ENCODE data around the gene PDE12. TPM values are rescaled to one million over a fixed set of nuclear protein-coding genes. Genes with fewer than 3 reads are reported as not detected.

Gene PDE12
- total and polyA plus RNA-seq, 8 donors = 9.6 to 24.3 (median 10.7) TPM

- Histone ChIP-seq H3K27ac (no peak overlapping the region), H3K4me3 (no peak overlapping the region), H3K9me3 (no peaks in the 10 kb centered on the region), H3K4me1 (peaks cover 10 to 42% of the 10 kb centered on the region in 2 donors), H3K27me3 (no peaks in the 10 kb centered on the region), H3K36me3 (peaks cover 0 to 40% of the 10 kb centered on the region in 2 donors)
- TF ChIP-seq CTCF (IDR thresholded peaks at IDR 0.05) = no peak
- ATAC-seq (no peak), DNase-seq (no peak)
- intact Hi-C loops (cut with DNase I) = no loop called here
These were observed 30.7 kb downstream of the PDE12 start for GRCh38 chr3:57586778-57587177.

GRCh38 chr3:57587905-57588304 is 31.8 kb downstream of the PDE12 start:
- H3K27me3 ChIP-seq = no peaks in the 10 kb centered on the region
- H3K4me3 ChIP-seq = no peak overlapping the region
- DNase-seq = no peak
- H3K9me3 ChIP-seq = no peaks in the 10 kb centered on the region
- ATAC-seq = no peak
- intact Hi-C loops (cut with DNase I) = no loop called here
- H3K4me1 ChIP-seq = peaks cover 12 to 49% of the 10 kb centered on the region in 2 donors
- peaks cover 0 to 31% of the 10 kb centered on the region in 2 donors for H3K36me3 ChIP-seq
- no peak overlapping the region for H3K27ac ChIP-seq
- TF ChIP-seq CTCF (IDR thresholded peaks at IDR 0.05) = no peak

- peaks cover 25 to 55% of the 10 kb centered on the region in 2 donors for H3K4me1 ChIP-seq
- ATAC-seq = no peak
- intact Hi-C loops (cut with DNase I) = no loop called here
These were observed 36.2 kb downstream of the PDE12 start for GRCh38 chr3:57592306-57592705.

DNA sequence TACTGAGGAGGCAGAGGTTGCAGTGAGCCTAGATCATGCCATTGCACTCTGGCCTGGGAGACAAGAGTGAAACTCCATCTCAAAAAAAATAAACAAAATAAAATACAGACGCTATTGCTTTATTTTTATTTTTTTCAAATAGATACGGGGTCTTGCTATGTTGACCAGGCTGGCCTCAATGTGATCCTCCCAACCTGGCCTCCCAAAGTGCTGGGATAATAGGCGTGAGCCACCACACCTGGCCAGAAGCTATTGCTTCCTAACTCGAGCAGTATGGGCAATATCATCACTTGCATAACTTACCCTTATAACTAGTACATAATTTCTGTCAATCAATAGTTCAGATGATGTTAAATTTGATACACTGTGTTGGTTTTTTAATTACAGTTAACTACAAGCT is 38.1 kb downstream of the PDE12 start:
- no peaks in the 10 kb centered on the region for H3K9me3 ChIP-seq
- intact Hi-C loops (cut with DNase I) = no loop called here
- ATAC-seq = no peak
- TF ChIP-seq CTCF (IDR thresholded peaks at IDR 0.05) = no peak
- H3K4me3 ChIP-seq = peak overlapping the region in 1 of 2 donors; percentile 70
- peaks cover 32 to 54% of the 10 kb centered on the region in 2 donors for H3K4me1 ChIP-seq
- DNase-seq = no peak
- peaks cover 0 to 6% of the 10 kb centered on the region in 2 donors for H3K36me3 ChIP-seq
- no peaks in the 10 kb centered on the region for H3K27me3 ChIP-seq
- no peak overlapping the region for H3K27ac ChIP-seq

More at GRCh38 chr3:57592306-57592705, 36.2 kb downstream of the PDE12 start:
- H3K36me3 ChIP-seq = peaks cover 0 to 12% of the 10 kb centered on the region in 2 donors
- no peak for TF ChIP-seq CTCF (IDR thresholded peaks at IDR 0.05)
- no peaks in the 10 kb centered on the region for H3K9me3 ChIP-seq
- no peak overlapping the region for H3K4me3 ChIP-seq
- no peak overlapping the region for H3K27ac ChIP-seq
- no peak for DNase-seq
- H3K27me3 ChIP-seq = no peaks in the 10 kb centered on the region

DNA sequence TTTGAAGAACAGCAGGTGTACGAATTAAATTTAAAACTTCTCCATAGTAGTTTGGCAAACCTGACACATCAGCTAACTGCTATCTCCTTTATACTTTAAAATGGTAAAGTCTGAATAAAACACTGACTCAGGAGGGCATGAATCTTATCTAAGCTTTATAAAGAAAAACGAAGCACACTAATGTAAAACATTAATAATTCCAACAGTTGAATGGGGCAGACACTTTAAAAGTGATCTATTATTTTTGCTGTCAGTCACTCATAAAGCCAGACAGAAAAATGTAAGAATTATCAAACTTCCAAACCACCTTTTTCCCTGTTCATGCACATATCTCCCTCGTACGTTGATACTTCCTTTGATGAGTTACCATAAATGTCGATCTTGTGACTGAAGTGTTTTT is 38.5 kb downstream of the PDE12 start:
- intact Hi-C loops (cut with DNase I) = no loop called here
- peak overlapping the region; percentile 70 to 77 for H3K4me3 ChIP-seq

More for the DNA sequence above, 38.5 kb downstream of the PDE12 start:
- TF ChIP-seq CTCF (IDR thresholded peaks at IDR 0.05) = no peak
- H3K9me3 ChIP-seq = no peaks in the 10 kb centered on the region
- peaks cover 35 to 58% of the 10 kb centered on the region in 2 donors for H3K4me1 ChIP-seq
- ATAC-seq (no peak), DNase-seq (no peak)
- H3K36me3 ChIP-seq = peaks cover 0 to 6% of the 10 kb centered on the region in 2 donors
- no peaks in the 10 kb centered on the region for H3K27me3 ChIP-seq
- H3K27ac ChIP-seq = peak overlapping the region; percentile 97 to 99
